ENCODE results near the gene SNX8. TPM values are rescaled to one million over a fixed set of nuclear protein-coding genes. Genes with fewer than 3 reads are reported as not detected.

The SNX8 gene
- total and polyA plus RNA-seq, 8 donors = 7.7 to 72.9 (median 12.0) TPM

DNA sequence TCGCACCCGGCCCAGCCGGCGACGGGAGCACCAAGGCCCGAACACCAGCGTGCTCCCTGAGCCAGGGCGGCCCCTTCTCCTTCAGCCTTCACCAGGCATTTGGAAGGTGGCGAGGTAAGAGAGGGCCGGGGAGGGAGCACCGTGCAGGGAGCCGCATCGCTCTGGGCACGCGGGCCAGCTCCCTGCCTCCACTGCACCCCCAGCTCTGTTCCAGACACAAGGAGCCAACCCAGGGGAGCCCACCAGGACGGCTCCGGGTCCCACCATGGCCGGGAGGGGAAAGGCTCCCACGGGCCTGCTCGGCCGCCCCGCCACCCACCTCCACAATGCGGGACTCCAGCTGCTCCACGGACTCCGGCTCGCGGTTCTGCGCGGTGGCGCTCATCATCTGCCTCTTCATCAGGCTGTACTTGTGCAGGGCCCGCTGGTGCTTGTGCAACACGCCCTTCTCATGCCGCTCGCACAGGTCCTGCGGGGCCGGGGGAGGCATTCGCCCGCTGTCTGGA is 57.1 kb downstream of the SNX8 start:
- intact Hi-C loops (cut with DNase I; ENCODE audit: low total_unique reads) = no loop called here
- TF ChIP-seq POLR2A (IDR thresholded peaks at IDR 0.05) (no peak), POLR2AphosphoS5 (IDR thresholded peaks at IDR 0.05) (no peak)
- Histone ChIP-seq H3K4me1 (no peaks in the 10 kb centered on the region), H3K36me3 (peaks cover 21 to 61% (median 59%) of the 10 kb centered on the region in 4 donors), H3K27ac (no peak overlapping the region), H3K4me3 (no peak overlapping the region), H3K9me3 (no peaks in the 10 kb centered on the region), H3K27me3 (no peaks in the 10 kb centered on the region)
- 95 to 98% (median 95%) methylated on average over 15 to 38 of the region's 38 CpGs for WGBS, 5 donors
- no peak for DNase-seq

DNA sequence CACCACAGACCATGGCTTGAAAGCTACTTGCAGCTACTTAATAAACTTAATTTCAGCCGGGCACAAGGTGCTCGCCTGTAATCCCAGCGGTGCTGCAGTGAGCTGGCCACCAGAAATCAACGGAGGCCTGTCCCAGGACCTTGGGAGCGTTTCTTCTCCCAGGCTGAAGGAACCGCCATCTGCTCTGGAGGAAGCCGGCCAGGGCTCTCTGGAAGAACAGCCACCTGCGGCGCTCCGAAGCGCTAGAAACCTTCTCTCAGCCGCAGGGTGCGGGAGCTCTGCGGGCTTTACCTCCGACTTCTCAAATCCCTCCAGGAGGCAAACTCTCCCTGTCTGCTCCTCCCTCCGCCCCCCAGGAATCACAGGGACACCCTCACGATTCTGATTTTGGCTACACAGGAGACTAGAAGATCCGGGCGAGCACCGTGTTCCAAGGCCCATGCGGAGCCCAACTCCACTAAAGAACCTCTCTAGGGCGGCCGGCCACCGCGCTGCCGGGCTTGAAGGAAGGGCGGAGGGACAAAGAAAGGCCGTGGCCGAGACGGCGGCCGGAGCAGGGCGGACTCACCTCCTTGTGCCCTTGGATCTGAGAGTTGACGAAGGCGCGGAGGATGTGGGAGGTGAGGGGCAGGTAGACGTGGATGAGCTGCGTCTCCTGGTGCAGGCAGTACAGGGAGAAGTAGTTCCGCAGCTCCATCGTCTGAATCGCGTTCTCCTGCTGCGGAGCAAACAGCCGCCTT is 57.8 kb downstream of the SNX8 start:
- Histone ChIP-seq H3K9me3 (no peaks in the 10 kb centered on the region), H3K4me1 (no peaks in the 10 kb centered on the region), H3K4me3 (no peak overlapping the region), H3K36me3 (peaks cover 21 to 61% (median 55%) of the 10 kb centered on the region in 4 donors), H3K27me3 (no peaks in the 10 kb centered on the region), H3K27ac (no peak overlapping the region)
- no peak for DNase-seq
- TF ChIP-seq POLR2A (IDR thresholded peaks at IDR 0.05) (no peak), EP300 (IDR thresholded peaks at IDR 0.05) (no peak), POLR2AphosphoS5 (IDR thresholded peaks at IDR 0.05) (no peak)
- TF ChIP-seq, protein P1, sequence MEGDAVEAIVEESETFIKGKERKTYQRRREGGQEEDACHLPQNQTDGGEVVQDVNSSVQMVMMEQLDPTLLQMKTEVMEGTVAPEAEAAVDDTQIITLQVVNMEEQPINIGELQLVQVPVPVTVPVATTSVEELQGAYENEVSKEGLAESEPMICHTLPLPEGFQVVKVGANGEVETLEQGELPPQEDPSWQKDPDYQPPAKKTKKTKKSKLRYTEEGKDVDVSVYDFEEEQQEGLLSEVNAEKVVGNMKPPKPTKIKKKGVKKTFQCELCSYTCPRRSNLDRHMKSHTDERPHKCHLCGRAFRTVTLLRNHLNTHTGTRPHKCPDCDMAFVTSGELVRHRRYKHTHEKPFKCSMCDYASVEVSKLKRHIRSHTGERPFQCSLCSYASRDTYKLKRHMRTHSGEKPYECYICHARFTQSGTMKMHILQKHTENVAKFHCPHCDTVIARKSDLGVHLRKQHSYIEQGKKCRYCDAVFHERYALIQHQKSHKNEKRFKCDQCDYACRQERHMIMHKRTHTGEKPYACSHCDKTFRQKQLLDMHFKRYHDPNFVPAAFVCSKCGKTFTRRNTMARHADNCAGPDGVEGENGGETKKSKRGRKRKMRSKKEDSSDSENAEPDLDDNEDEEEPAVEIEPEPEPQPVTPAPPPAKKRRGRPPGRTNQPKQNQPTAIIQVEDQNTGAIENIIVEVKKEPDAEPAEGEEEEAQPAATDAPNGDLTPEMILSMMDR (IDR thresholded peaks at IDR 0.05) = no peak
- 94 to 96% (median 95%) methylated on average over 41 to 44 of the region's 44 CpGs for WGBS, 5 donors
- intact Hi-C loops (cut with DNase I; ENCODE audit: low total_unique reads) = no loop called here

GRCh38 chr7:2255145-2256139 is 58.8 kb downstream of the SNX8 start:
- 86 to 91% (median 88%) methylated on average over 30 to 33 of the region's 33 CpGs for WGBS, 5 donors
- H3K4me1 ChIP-seq = no peaks in the 10 kb centered on the region

GRCh38 chr7:2254429-2255144 is 59.7 kb downstream of the SNX8 start:
- no peak for TF ChIP-seq POLR2AphosphoS5 (IDR thresholded peaks at IDR 0.05)
- TF ChIP-seq, protein P1 (IDR thresholded peaks at IDR 0.05) = no peak
- TF ChIP-seq POLR2A (IDR thresholded peaks at IDR 0.05) = no peak
- TF ChIP-seq EP300 (IDR thresholded peaks at IDR 0.05) = no peak
- H3K9me3 ChIP-seq = no peaks in the 10 kb centered on the region
- 89 to 96% (median 93%) methylated on average over 27 to 31 of the region's 31 CpGs for WGBS, 5 donors
- H3K27ac ChIP-seq = no peak overlapping the region
- intact Hi-C loops (cut with DNase I; ENCODE audit: low total_unique reads) = no loop called here
- H3K36me3 ChIP-seq = peaks cover 16 to 64% (median 54%) of the 10 kb centered on the region in 4 donors
- no peak overlapping the region for H3K4me3 ChIP-seq
- DNase-seq = no peak
- H3K27me3 ChIP-seq = no peaks in the 10 kb centered on the region
- H3K4me1 ChIP-seq = peaks cover 0 to 2% (median 0%) of the 10 kb centered on the region in 4 donors

More at GRCh38 chr7:2255145-2256139, 58.8 kb downstream of the SNX8 start:
- no peak for TF ChIP-seq POLR2A (IDR thresholded peaks at IDR 0.05)
- no peak for TF ChIP-seq POLR2AphosphoS5 (IDR thresholded peaks at IDR 0.05)
- TF ChIP-seq EP300 (IDR thresholded peaks at IDR 0.05) = no peak
- TF ChIP-seq, protein P1 (IDR thresholded peaks at IDR 0.05) = no peak
- Histone ChIP-seq H3K9me3 (no peaks in the 10 kb centered on the region), H3K36me3 (peaks cover 17 to 64% (median 56%) of the 10 kb centered on the region in 4 donors), H3K27me3 (no peaks in the 10 kb centered on the region), H3K27ac (no peak overlapping the region), H3K4me3 (no peak overlapping the region)
- no peak for DNase-seq
- intact Hi-C loops (cut with DNase I; ENCODE audit: low total_unique reads) = no loop called here

All from stomach (tissue), 9 donors.